Measurements from ENCODE around the gene FIG4. TPM values are rescaled to one million over a fixed set of nuclear protein-coding genes. Genes with fewer than 3 reads are reported as not detected.

Gene FIG4
- total and polyA plus RNA-seq, 2 donors (not counting 1 experiment from before 2014, with no cell fraction given), result 21.1 to 38.3 TPM

GRCh38 chr6:109801794-109802193 lies 110.7 kb downstream of the FIG4 start:
- H3K79me2 ChIP-seq (ENCODE audit: control insufficient read depth, insufficient read depth, low read length), result no peaks in the 10 kb centered on the region
- no peak for DNase-seq (ENCODE audit: low read depth in 2 of 2)

DNA sequence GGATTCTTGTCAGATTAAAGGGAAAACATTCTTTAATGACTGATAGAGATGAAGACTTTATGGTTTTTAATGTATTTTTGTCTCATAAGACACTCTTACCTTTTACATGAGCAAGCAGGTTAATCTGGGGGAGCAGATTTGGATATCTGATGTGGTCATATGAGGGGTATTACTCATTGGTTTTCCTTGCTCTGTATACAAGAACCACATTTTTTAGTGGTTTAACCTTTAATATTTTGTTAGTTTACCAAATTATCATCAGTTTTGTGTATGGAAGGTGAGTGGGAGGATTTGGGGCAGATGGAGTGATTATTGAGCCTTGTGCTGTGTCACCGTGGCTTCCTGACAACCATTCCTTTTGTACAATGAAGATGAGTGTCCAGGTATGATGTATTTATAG lies 112.9 kb downstream of the FIG4 start:
- H3K9ac ChIP-seq (ENCODE audit: insufficient read depth, low read length), result no peak overlapping the region
- no peaks in the 10 kb centered on the region for H3K79me2 ChIP-seq (ENCODE audit: control insufficient read depth, insufficient read depth, low read length)
- no peak overlapping the region for H3K4me3 ChIP-seq (replicated peaks in 1 of 4; ENCODE audit: control extremely low read depth in 1 of 4, insufficient read depth in 1 of 4, low read depth in 3 of 4, low read length in 4 of 4)
- H3K27me3 ChIP-seq (ENCODE audit: control insufficient read depth, insufficient read depth, low read length), result no peaks in the 10 kb centered on the region
- H3K9me3 ChIP-seq (ENCODE audit: control insufficient read depth, insufficient read depth, low read depth, low read length), result no peaks in the 10 kb centered on the region
- DNase-seq (ENCODE audit: low read depth in 2 of 2), result peak in 1 of 2 donors; percentile 19
- no peak overlapping the region for H2AFZ ChIP-seq (ENCODE audit: low read length)
- H4K20me1 ChIP-seq (ENCODE audit: control insufficient read depth, extremely low read depth, insufficient read depth, low read length), result no peaks in the 10 kb centered on the region
- H3K4me1 ChIP-seq (ENCODE audit: control insufficient read depth, extremely low read depth, insufficient read depth, low read length), result peaks cover 4% of the 10 kb centered on the region
- TF ChIP-seq, protein P1, sequence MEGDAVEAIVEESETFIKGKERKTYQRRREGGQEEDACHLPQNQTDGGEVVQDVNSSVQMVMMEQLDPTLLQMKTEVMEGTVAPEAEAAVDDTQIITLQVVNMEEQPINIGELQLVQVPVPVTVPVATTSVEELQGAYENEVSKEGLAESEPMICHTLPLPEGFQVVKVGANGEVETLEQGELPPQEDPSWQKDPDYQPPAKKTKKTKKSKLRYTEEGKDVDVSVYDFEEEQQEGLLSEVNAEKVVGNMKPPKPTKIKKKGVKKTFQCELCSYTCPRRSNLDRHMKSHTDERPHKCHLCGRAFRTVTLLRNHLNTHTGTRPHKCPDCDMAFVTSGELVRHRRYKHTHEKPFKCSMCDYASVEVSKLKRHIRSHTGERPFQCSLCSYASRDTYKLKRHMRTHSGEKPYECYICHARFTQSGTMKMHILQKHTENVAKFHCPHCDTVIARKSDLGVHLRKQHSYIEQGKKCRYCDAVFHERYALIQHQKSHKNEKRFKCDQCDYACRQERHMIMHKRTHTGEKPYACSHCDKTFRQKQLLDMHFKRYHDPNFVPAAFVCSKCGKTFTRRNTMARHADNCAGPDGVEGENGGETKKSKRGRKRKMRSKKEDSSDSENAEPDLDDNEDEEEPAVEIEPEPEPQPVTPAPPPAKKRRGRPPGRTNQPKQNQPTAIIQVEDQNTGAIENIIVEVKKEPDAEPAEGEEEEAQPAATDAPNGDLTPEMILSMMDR (conservative IDR thresholded peaks at IDR 0.05 in 1 of 2, IDR thresholded peaks at IDR 0.05 in 1 of 2; ENCODE audit: low read depth in 1 of 2, low read length in 2 of 2), result no peak
- H3K36me3 ChIP-seq (ENCODE audit: control insufficient read depth, insufficient read depth, low read length), result no peaks in the 10 kb centered on the region
- H3K4me2 ChIP-seq (ENCODE audit: extremely low read depth, insufficient read depth, low read length), result no peak overlapping the region
- no peak overlapping the region for H3K27ac ChIP-seq (ENCODE audit: insufficient read depth, low read length)

More at GRCh38 chr6:109801794-109802193, 110.7 kb downstream of the FIG4 start:
- Histone ChIP-seq H3K27ac (ENCODE audit: insufficient read depth, low read length) (no peak overlapping the region), H3K36me3 (ENCODE audit: control insufficient read depth, insufficient read depth, low read length) (no peaks in the 10 kb centered on the region), H2AFZ (ENCODE audit: low read length) (no peak overlapping the region), H3K9me3 (ENCODE audit: control insufficient read depth, insufficient read depth, low read depth, low read length) (no peaks in the 10 kb centered on the region), H3K9ac (ENCODE audit: insufficient read depth, low read length) (no peak overlapping the region), H3K4me3 (replicated peaks in 1 of 4; ENCODE audit: control extremely low read depth in 1 of 4, insufficient read depth in 1 of 4, low read depth in 3 of 4, low read length in 4 of 4) (no peak overlapping the region), H3K4me2 (ENCODE audit: extremely low read depth, insufficient read depth, low read length) (no peak overlapping the region), H4K20me1 (ENCODE audit: control insufficient read depth, extremely low read depth, insufficient read depth, low read length) (no peaks in the 10 kb centered on the region), H3K4me1 (ENCODE audit: control insufficient read depth, extremely low read depth, insufficient read depth, low read length) (peaks cover 5% of the 10 kb centered on the region), H3K27me3 (ENCODE audit: control insufficient read depth, insufficient read depth, low read length) (no peaks in the 10 kb centered on the region)
- TF ChIP-seq, protein P1 (conservative IDR thresholded peaks at IDR 0.05 in 1 of 2, IDR thresholded peaks at IDR 0.05 in 1 of 2; ENCODE audit: low read depth in 1 of 2, low read length in 2 of 2), result no peak
- no peak for TF ChIP-seq EZH2 (IDR thresholded peaks at IDR 0.05; ENCODE audit: low read length, missing control alignments)

- no peak for TF ChIP-seq EZH2 (IDR thresholded peaks at IDR 0.05; ENCODE audit: low read length, missing control alignments)
- TF ChIP-seq, protein P1 (conservative IDR thresholded peaks at IDR 0.05 in 1 of 2, IDR thresholded peaks at IDR 0.05 in 1 of 2; ENCODE audit: low read depth in 1 of 2, low read length in 2 of 2), result no peak
- Histone ChIP-seq H3K27ac (ENCODE audit: insufficient read depth, low read length) (no peak overlapping the region), H3K36me3 (ENCODE audit: control insufficient read depth, insufficient read depth, low read length) (no peaks in the 10 kb centered on the region), H3K4me1 (ENCODE audit: control insufficient read depth, extremely low read depth, insufficient read depth, low read length) (no peaks in the 10 kb centered on the region), H3K9ac (ENCODE audit: insufficient read depth, low read length) (no peak overlapping the region), H3K4me3 (replicated peaks in 1 of 4; ENCODE audit: control extremely low read depth in 1 of 4, insufficient read depth in 1 of 4, low read depth in 3 of 4, low read length in 4 of 4) (no peak overlapping the region), H3K27me3 (ENCODE audit: control insufficient read depth, insufficient read depth, low read length) (no peaks in the 10 kb centered on the region), H2AFZ (ENCODE audit: low read length) (no peak overlapping the region), H4K20me1 (ENCODE audit: control insufficient read depth, extremely low read depth, insufficient read depth, low read length) (no peaks in the 10 kb centered on the region), H3K79me2 (ENCODE audit: control insufficient read depth, insufficient read depth, low read length) (no peaks in the 10 kb centered on the region), H3K4me2 (ENCODE audit: extremely low read depth, insufficient read depth, low read length) (no peak overlapping the region), H3K9me3 (ENCODE audit: control insufficient read depth, insufficient read depth, low read depth, low read length) (no peaks in the 10 kb centered on the region)
- no peak for DNase-seq (ENCODE audit: low read depth in 2 of 2)
These were observed 116.8 kb downstream of the FIG4 start for GRCh38 chr6:109807881-109808280.
